Calu3 (cell line): Measurements from ENCODE around the gene SLC12A3. TPM values are rescaled to one million over a fixed set of nuclear protein-coding genes. Genes with fewer than 3 reads are reported as not detected.

Experiments used
- BruUV-seq: library from RNA; stranded (reverse); fragments of 400-500 nt; replicated peaks from 2 replicates; lab custom pipeline; 2021; lab: Mats Ljungman, UMichigan
- CTCF ChIA-PET: fragments of 300-600 bp; sonication (Branson Sonifier 250); formaldehyde crosslinking; loops from one replicate; lab custom pipeline; 2022; ENCODE audit warnings: antibody characterized with exemption; lab: Charles Lee
- DNase-seq: peaks from one replicate; pipeline ENCODE4 v3.0.0; 2022
- H3K27ac Mint-ChIP-seq: one replicate; pipeline ENCODE4 v1.8.0; 2022; ENCODE audit warnings: mixed read lengths; ENCODE audit not compliant: unreplicated experiment
- H3K27me3 Mint-ChIP-seq: one replicate; pipeline ENCODE4 v1.8.0; 2022; ENCODE audit warnings: mixed read lengths; ENCODE audit not compliant: unreplicated experiment
- H3K36me3 Mint-ChIP-seq: one replicate; pipeline ENCODE4 v1.8.0; 2022; ENCODE audit warnings: mild to moderate bottlenecking, moderate library complexity, mixed read lengths; ENCODE audit not compliant: insufficient read depth, unreplicated experiment
- H3K4me1 Mint-ChIP-seq: one replicate; pipeline ENCODE4 v1.8.0; 2022; ENCODE audit warnings: mild to moderate bottlenecking, low read depth, mixed read lengths; ENCODE audit not compliant: unreplicated experiment
- H3K4me3 Mint-ChIP-seq: one replicate; pipeline ENCODE4 v1.8.0; 2022; ENCODE audit warnings: mild to moderate bottlenecking, low read depth, moderate library complexity, mixed read lengths; ENCODE audit not compliant: unreplicated experiment
- H3K9me3 Mint-ChIP-seq: one replicate; pipeline ENCODE4 v1.8.0; 2022; ENCODE audit warnings: low read depth, mixed read lengths; ENCODE audit not compliant: unreplicated experiment
- intact Hi-C: fragments of 100-400 bp; cut with micrococcal nuclease; formaldehyde crosslinking; loops from one replicate; pipeline ENCODE4 v1.10.0; 2022; ENCODE audit not compliant: unreplicated experiment
- total RNA-seq: library from RNA; stranded (reverse); gene quantifications from 2 replicates; pipeline ENCODE4 v1.2.3, GENCODE V29; 2022
- TF ChIP-seq, protein P1 (sequence below): fragments of 200-600 bp; IDR thresholded peaks from one replicate; pipeline ENCODE4 v1.8.0; 2022; ENCODE audit warnings: antibody characterized with exemption; ENCODE audit not compliant: unreplicated experiment

The SLC12A3 gene
- total RNA-seq, 1 experiment from 2014 or later = not detected

DNA sequence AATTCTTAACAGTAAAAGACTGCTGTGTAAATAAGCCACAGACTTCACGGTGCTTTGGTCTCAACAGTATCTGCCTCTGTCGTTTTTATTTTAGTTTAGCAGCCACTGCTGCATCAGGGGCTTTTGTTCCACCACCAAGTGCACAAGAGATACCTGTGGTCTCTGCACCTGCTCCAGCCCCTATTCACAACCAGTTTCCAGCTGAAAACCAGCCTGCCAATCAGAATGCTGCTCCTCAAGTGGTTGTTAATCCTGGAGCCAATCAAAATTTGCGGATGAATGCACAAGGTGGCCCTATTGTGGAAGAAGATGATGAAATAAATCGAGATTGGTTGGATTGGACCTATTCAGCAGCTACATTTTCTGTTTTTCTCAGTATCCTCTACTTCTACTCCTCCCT is 74.8 kb downstream of the SLC12A3 start:
- H3K27me3 Mint-ChIP-seq = no peaks in the 10 kb centered on the region
- BruUV-seq = no TSS peak
- CTCF ChIA-PET = no interaction called here
- peaks cover 99% of the 10 kb centered on the region for H3K36me3 Mint-ChIP-seq
- peaks cover 26% of the 10 kb centered on the region for H3K4me1 Mint-ChIP-seq
- no peak for DNase-seq
- H3K4me3 Mint-ChIP-seq = no peak overlapping the region
- intact Hi-C loops = loop anchor here (10.0 kb wide), 2 partner anchors 75 to 315 kb away; partner anchors contain the start of gene SLC12A3
- TF ChIP-seq, protein P1, sequence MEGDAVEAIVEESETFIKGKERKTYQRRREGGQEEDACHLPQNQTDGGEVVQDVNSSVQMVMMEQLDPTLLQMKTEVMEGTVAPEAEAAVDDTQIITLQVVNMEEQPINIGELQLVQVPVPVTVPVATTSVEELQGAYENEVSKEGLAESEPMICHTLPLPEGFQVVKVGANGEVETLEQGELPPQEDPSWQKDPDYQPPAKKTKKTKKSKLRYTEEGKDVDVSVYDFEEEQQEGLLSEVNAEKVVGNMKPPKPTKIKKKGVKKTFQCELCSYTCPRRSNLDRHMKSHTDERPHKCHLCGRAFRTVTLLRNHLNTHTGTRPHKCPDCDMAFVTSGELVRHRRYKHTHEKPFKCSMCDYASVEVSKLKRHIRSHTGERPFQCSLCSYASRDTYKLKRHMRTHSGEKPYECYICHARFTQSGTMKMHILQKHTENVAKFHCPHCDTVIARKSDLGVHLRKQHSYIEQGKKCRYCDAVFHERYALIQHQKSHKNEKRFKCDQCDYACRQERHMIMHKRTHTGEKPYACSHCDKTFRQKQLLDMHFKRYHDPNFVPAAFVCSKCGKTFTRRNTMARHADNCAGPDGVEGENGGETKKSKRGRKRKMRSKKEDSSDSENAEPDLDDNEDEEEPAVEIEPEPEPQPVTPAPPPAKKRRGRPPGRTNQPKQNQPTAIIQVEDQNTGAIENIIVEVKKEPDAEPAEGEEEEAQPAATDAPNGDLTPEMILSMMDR = no peak
- H3K9me3 Mint-ChIP-seq = no peaks in the 10 kb centered on the region
- H3K27ac Mint-ChIP-seq = no peak overlapping the region

DNA sequence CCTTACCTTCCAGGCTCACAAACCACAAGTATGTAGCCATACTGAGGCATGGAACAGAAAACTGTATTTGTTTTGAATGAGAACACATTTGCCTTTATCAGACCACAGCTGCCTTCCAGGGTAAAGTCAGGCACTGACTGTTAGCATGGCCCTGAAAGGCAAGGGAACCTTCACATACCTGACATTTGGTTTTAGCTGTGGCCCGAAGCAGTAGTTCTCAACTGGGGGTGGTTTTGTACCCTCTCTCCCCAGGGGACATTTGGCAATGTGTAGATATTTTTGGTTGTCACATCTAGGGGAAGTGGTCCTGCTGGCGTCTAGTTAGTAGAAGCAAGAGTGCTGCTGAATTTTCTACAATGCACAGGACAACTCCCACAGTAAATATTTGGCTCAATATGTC is 76.1 kb downstream of the SLC12A3 start:
- no peak for DNase-seq
- Mint-ChIP-seq H3K27ac (no peak overlapping the region), H3K4me3 (no peak overlapping the region), H3K4me1 (peaks cover 16% of the 10 kb centered on the region), H3K9me3 (no peaks in the 10 kb centered on the region), H3K27me3 (no peaks in the 10 kb centered on the region), H3K36me3 (peaks cover 99% of the 10 kb centered on the region)
- BruUV-seq = no TSS peak
- intact Hi-C loops = no loop called here
- TF ChIP-seq, protein P1 = no peak
- CTCF ChIA-PET = no interaction called here

DNA sequence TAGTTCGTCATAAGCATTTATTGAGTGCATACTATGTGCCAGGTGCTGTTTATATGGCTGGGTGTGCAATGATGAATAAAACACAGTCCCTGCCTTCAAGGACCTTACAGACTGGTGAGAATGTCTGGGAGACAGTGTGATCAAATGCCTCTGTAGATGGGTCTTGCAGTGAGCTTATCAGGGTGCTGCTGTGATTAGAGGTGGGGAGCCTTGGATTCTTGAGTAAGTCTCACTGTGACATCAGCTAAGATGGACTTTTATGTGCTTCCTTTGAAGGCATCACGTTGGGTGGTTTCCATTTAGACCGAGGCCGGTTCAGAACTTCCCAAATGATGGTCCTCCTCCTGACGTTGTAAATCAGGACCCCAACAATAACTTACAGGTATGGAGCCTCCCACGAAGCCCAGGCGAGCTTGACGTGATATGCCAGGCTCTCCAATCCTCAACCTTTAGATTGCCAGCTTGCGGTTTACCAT is 76.9 kb downstream of the SLC12A3 start:
- Mint-ChIP-seq H3K4me1 (peaks cover 16% of the 10 kb centered on the region), H3K27ac (no peak overlapping the region), H3K4me3 (no peak overlapping the region), H3K9me3 (no peaks in the 10 kb centered on the region), H3K36me3 (peaks cover 99% of the 10 kb centered on the region), H3K27me3 (no peaks in the 10 kb centered on the region)
- no TSS peak for BruUV-seq
- intact Hi-C loops = no loop called here
- CTCF ChIA-PET = no interaction called here
- DNase-seq = no peak
- TF ChIP-seq, protein P1 = no peak

DNA sequence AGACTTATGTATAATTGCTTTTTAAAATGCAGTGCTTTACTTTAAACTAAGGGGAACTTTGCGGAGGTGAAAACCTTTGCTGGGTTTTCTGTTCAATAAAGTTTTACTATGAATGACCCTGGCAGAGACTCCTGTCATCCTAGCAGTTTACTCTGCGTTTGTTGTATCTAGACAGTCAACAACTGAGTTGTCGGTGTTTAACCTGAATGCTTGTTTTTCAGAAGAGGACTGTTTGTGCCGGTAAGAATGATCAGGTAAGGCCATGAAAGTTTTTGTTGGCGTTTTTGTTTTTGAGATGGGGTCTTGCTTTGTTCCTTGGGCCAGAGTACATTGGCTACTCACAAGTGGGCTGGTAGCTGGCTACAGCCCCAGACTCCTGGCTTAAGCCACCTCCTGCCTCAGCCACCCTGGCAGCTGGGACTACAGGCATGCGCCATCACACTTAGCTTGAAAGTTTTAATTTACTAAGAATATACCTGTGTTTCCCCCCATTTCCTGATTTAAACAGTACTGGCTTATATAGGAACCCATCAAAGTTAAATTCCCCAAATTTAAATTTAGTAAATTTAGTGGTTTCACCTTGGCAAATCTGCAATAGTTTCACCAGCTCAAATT is 78.9 kb downstream of the SLC12A3 start:
- DNase-seq = no peak
- Mint-ChIP-seq H3K4me3 (no peak overlapping the region), H3K27ac (peak overlapping the region; percentile 66), H3K36me3 (peaks cover 97% of the 10 kb centered on the region), H3K9me3 (no peaks in the 10 kb centered on the region), H3K4me1 (peaks cover 8% of the 10 kb centered on the region), H3K27me3 (no peaks in the 10 kb centered on the region)
- intact Hi-C loops = no loop called here
- no TSS peak for BruUV-seq
- TF ChIP-seq, protein P1 = no peak
- CTCF ChIA-PET = no interaction called here
